ENCODE measurements around the gene COPA.
A peak's percentile ranks its signal among the peaks of the same experiment; 100 is the strongest.

COPA gene

GRCh38 chr1:160264795-160265307 is 78.2 kb downstream of the COPA start:
- TF ChIP-seq CTCF (IDR thresholded peaks at IDR 0.05; ENCODE audit: low read depth, low read length, missing control alignments) = no peak
- in situ Hi-C loops (cut with HindIII; ENCODE audit: low sequenced_read_pairs) = no loop called here
- no peak overlapping the region for H3K4me3 ChIP-seq (ENCODE audit: low read depth, low read length)
- DNase-seq (ENCODE audit: low read depth) = no peak

- peak within 1 kb of the TSS; percentile 87 for H3K4me3 ChIP-seq (ENCODE audit: low read depth, low read length)
- TF ChIP-seq CTCF (IDR thresholded peaks at IDR 0.05; ENCODE audit: low read depth, low read length, missing control alignments) = no peak
- in situ Hi-C loops (cut with HindIII; ENCODE audit: low sequenced_read_pairs) = no loop called here
- peak; percentile 94 for DNase-seq (ENCODE audit: low read depth)
Measured at GRCh38 chr1:160261893-160262794, 80.9 kb downstream of the COPA start, which contains the start of gene DCAF8. Gene DCAF8 (minus strand): TSS chr1:160262549. CDS start chr1:160244008, 18,541 bp downstream.

- H3K4me3 ChIP-seq (ENCODE audit: low read depth, low read length) = peak overlapping the region; percentile 87
- no peak for TF ChIP-seq CTCF (IDR thresholded peaks at IDR 0.05; ENCODE audit: low read depth, low read length, missing control alignments)
- DNase-seq (ENCODE audit: low read depth) = peak; percentile 53
- in situ Hi-C loops (cut with HindIII; ENCODE audit: low sequenced_read_pairs) = no loop called here
Measured at GRCh38 chr1:160261556-160261892, 81.5 kb downstream of the COPA start.

GRCh38 chr1:160260406-160261382 is 82.4 kb downstream of the COPA start:
- in situ Hi-C loops (cut with HindIII; ENCODE audit: low sequenced_read_pairs) = no loop called here
- peak; percentile 92 for DNase-seq (ENCODE audit: low read depth)
- no peak for TF ChIP-seq CTCF (IDR thresholded peaks at IDR 0.05; ENCODE audit: low read depth, low read length, missing control alignments)

GRCh38 chr1:160258177-160258798 is 84.8 kb downstream of the COPA start:
- H3K4me3 ChIP-seq (ENCODE audit: low read depth, low read length) = no peak overlapping the region
- no peak for TF ChIP-seq CTCF (IDR thresholded peaks at IDR 0.05; ENCODE audit: low read depth, low read length, missing control alignments)
- in situ Hi-C loops (cut with HindIII; ENCODE audit: low sequenced_read_pairs) = no loop called here
- DNase-seq (ENCODE audit: low read depth) = no peak

More at GRCh38 chr1:160260406-160261382, 82.4 kb downstream of the COPA start:
- H3K4me3 ChIP-seq (ENCODE audit: low read depth, low read length) = peak overlapping the region; percentile 87

Measured in astrocyte of the cerebellum (primary cell).